BLaER1 treated with 17β-estradiol and CSF1 and Interleukin-3, amounts not matched to agents 10 nM and 100 nM (cell line): Measurements from ENCODE around the gene LGALS9.

ENCODE experiments used
- H3K27ac ChIP-seq, 11 experiments: shearing (Covaris generic); formaldehyde crosslinking; 2 replicates each; pipeline ENCODE4 v1.8.1; 2022
- H3K27me3 ChIP-seq, 11 experiments: shearing (Covaris generic); formaldehyde crosslinking; 2 replicates each; pipeline ENCODE4 v1.8.1; 2022
- H3K36me3 ChIP-seq, 11 experiments: shearing (Covaris generic); formaldehyde crosslinking; 2 replicates each; pipeline ENCODE4 v1.8.1; 2022
- H3K4me1 ChIP-seq, 10 experiments: shearing (Covaris generic); formaldehyde crosslinking; 2 replicates each; pipeline ENCODE4 v1.8.1; 2022
- H3K4me2 ChIP-seq, 11 experiments: shearing (Covaris generic); formaldehyde crosslinking; 2 replicates each; pipeline ENCODE4 v1.8.1; 2022
- H3K4me3 ChIP-seq, 10 experiments: shearing (Covaris generic); formaldehyde crosslinking; 2 replicates each; pipeline ENCODE4 v1.8.1; 2022
- H3K9ac ChIP-seq, 11 experiments: shearing (Covaris generic); formaldehyde crosslinking; 2 replicates each; pipeline ENCODE4 v1.8.1; 2022
- H3K9me3 ChIP-seq, 11 experiments: shearing (Covaris generic); formaldehyde crosslinking; replicated peaks in 1 of 11; 2 replicates each; pipeline ENCODE4 v1.8.1; 2022
- H4K20me1 ChIP-seq, 11 experiments: shearing (Covaris generic); formaldehyde crosslinking; 2 replicates each; pipeline ENCODE4 v1.8.1; 2022
- Cebpa-rat ChIP-seq, 11 experiments: shearing (Covaris generic); IDR thresholded peaks; 2 replicates each; pipeline ENCODE4 v1.8.1; 2022

The LGALS9 gene

GRCh38 chr17:27620721-27621120 is 10.3 kb upstream of the LGALS9 start:
- Histone ChIP-seq H3K4me2 (peak overlapping the region; percentile 31 to 73 (median 56); a peak in 21 of 22 replicates), H3K9me3 (peaks cover 0 to under 1% (median 0%) of the 10 kb centered on the region in 11 experiments; a peak in 1 of 22 replicates), H3K27ac (no peak overlapping the region)

GRCh38 chr17:27621536-27621935 is 9.5 kb upstream of the LGALS9 start:
- Histone ChIP-seq H3K9me3 (peaks cover 0 to 8% (median 5%) of the 10 kb centered on the region in 11 experiments; a peak in 8 of 22 replicates), H3K27ac (no peak overlapping the region), H3K27me3 (no peaks in the 10 kb centered on the region), H3K4me3 (no peak overlapping the region), H3K4me1 (peaks cover 12 to 49% (median 31%) of the 10 kb centered on the region in 10 experiments; a peak in 19 of 20 replicates), H4K20me1 (no peaks in the 10 kb centered on the region; a peak in 2 of 22 replicates), H3K4me2 (peak overlapping the region in 9 of 11 experiments; percentile 44 to 73 (median 56); a peak in 16 of 22 replicates), H3K36me3 (peaks cover 0 to 91% (median 36%) of the 10 kb centered on the region in 11 experiments; a peak in 14 of 22 replicates), H3K9ac (no peak overlapping the region)
- TF ChIP-seq Cebpa-rat (IDR thresholded peaks at IDR 0.05): no peak

More at GRCh38 chr17:27620721-27621120, 10.3 kb upstream of the LGALS9 start:
- H4K20me1 ChIP-seq: no peaks in the 10 kb centered on the region; a peak in 2 of 22 replicates
- no peaks in the 10 kb centered on the region for H3K27me3 ChIP-seq
- peaks cover 12 to 57% (median 35%) of the 10 kb centered on the region in 10 experiments; a peak in 19 of 20 replicates for H3K4me1 ChIP-seq
- H3K9ac ChIP-seq: peak overlapping the region in 2 of 11 experiments; percentile 9 to 30; a peak in 1 of 22 replicates
- H3K36me3 ChIP-seq: peaks cover 0 to 82% (median 31%) of the 10 kb centered on the region in 11 experiments; a peak in 14 of 22 replicates
- no peak overlapping the region for H3K4me3 ChIP-seq
- TF ChIP-seq Cebpa-rat (IDR thresholded peaks at IDR 0.05): no peak

GRCh38 chr17:27621942-27622559 is 8.9 kb upstream of the LGALS9 start:
- H3K27ac ChIP-seq: no peak overlapping the region
- no peak for TF ChIP-seq Cebpa-rat (IDR thresholded peaks at IDR 0.05)
- H3K4me2 ChIP-seq: peak overlapping the region in 7 of 11 experiments; percentile 44 to 65 (median 56); a peak in 11 of 22 replicates
- H3K9ac ChIP-seq: no peak overlapping the region
- H3K27me3 ChIP-seq: no peaks in the 10 kb centered on the region
- H3K4me3 ChIP-seq: no peak overlapping the region
- peaks cover 12 to 44% (median 26%) of the 10 kb centered on the region in 10 experiments; a peak in 19 of 20 replicates for H3K4me1 ChIP-seq
- peaks cover 0 to 13% (median 8%) of the 10 kb centered on the region in 11 experiments; a peak in 8 of 22 replicates for H3K9me3 ChIP-seq
- peaks cover 0 to 91% (median 37%) of the 10 kb centered on the region in 11 experiments; a peak in 14 of 22 replicates for H3K36me3 ChIP-seq
- H4K20me1 ChIP-seq: no peaks in the 10 kb centered on the region; a peak in 1 of 22 replicates

- H3K27me3 ChIP-seq: no peaks in the 10 kb centered on the region
- no peaks in the 10 kb centered on the region; a peak in 1 of 22 replicates for H4K20me1 ChIP-seq
- peaks cover 12 to 37% (median 21%) of the 10 kb centered on the region in 10 experiments; a peak in 19 of 20 replicates for H3K4me1 ChIP-seq
- no peak overlapping the region for H3K4me3 ChIP-seq
- peaks cover 0 to 13% (median 8%) of the 10 kb centered on the region in 11 experiments; a peak in 8 of 22 replicates for H3K9me3 ChIP-seq
- no peak for TF ChIP-seq Cebpa-rat (IDR thresholded peaks at IDR 0.05)
- H3K9ac ChIP-seq: no peak overlapping the region
- peaks cover 0 to 84% (median 27%) of the 10 kb centered on the region in 11 experiments; a peak in 13 of 22 replicates for H3K36me3 ChIP-seq
- no peak overlapping the region for H3K27ac ChIP-seq
- H3K4me2 ChIP-seq: peak overlapping the region in 4 of 11 experiments; percentile 54 to 62 (median 55); a peak in 5 of 22 replicates
These were observed 8.0 kb upstream of the LGALS9 start for GRCh38 chr17:27622986-27623385.

GRCh38 chr17:27623614-27624013 is 7.4 kb upstream of the LGALS9 start:
- peaks cover 15 to 37% (median 21%) of the 10 kb centered on the region in 10 experiments for H3K4me1 ChIP-seq
- no peak overlapping the region for H3K4me3 ChIP-seq
- peaks cover 0 to 78% (median 21%) of the 10 kb centered on the region in 11 experiments; a peak in 12 of 22 replicates for H3K36me3 ChIP-seq
- peaks cover 0 to 13% (median 8%) of the 10 kb centered on the region in 11 experiments; a peak in 8 of 22 replicates for H3K9me3 ChIP-seq
- no peaks in the 10 kb centered on the region for H3K27me3 ChIP-seq
- H3K27ac ChIP-seq: no peak overlapping the region
- peak overlapping the region in 1 of 11 experiments; percentile 12; a peak in 1 of 22 replicates for H3K4me2 ChIP-seq
- H4K20me1 ChIP-seq: no peaks in the 10 kb centered on the region; a peak in 1 of 22 replicates
- no peak overlapping the region for H3K9ac ChIP-seq
- TF ChIP-seq Cebpa-rat (IDR thresholded peaks at IDR 0.05): no peak

- H3K4me1 ChIP-seq: peaks cover 16 to 44% (median 26%) of the 10 kb centered on the region in 10 experiments
- H3K4me2 ChIP-seq: no peak overlapping the region
- H3K27ac ChIP-seq: no peak overlapping the region
- no peak overlapping the region for H3K4me3 ChIP-seq
- no peak for TF ChIP-seq Cebpa-rat (IDR thresholded peaks at IDR 0.05)
- H3K9ac ChIP-seq: no peak overlapping the region
- no peaks in the 10 kb centered on the region for H3K27me3 ChIP-seq
- H4K20me1 ChIP-seq: no peaks in the 10 kb centered on the region; a peak in 1 of 22 replicates
- H3K9me3 ChIP-seq: peaks cover 0 to 13% (median 8%) of the 10 kb centered on the region in 11 experiments; a peak in 8 of 22 replicates
- peaks cover 0 to 71% (median 21%) of the 10 kb centered on the region in 11 experiments; a peak in 11 of 22 replicates for H3K36me3 ChIP-seq
These were observed 6.4 kb upstream of the LGALS9 start for GRCh38 chr17:27624539-27624938.

- no peaks in the 10 kb centered on the region; a peak in 1 of 22 replicates for H4K20me1 ChIP-seq
These were observed 5.1 kb upstream of the LGALS9 start for GRCh38 chr17:27625856-27626255.

GRCh38 chr17:27627514-27627913 is 3.5 kb upstream of the LGALS9 start:
- H3K4me2 ChIP-seq: no peak overlapping the region
- H3K36me3 ChIP-seq: peaks cover 0 to 43% (median 21%) of the 10 kb centered on the region in 11 experiments; a peak in 10 of 22 replicates
- H4K20me1 ChIP-seq: no peaks in the 10 kb centered on the region; a peak in 1 of 22 replicates
- peaks cover 19 to 42% (median 29%) of the 10 kb centered on the region in 10 experiments for H3K4me1 ChIP-seq
- TF ChIP-seq Cebpa-rat (IDR thresholded peaks at IDR 0.05): no peak
- no peak overlapping the region for H3K4me3 ChIP-seq
- peaks cover 0 to 13% (median 8%) of the 10 kb centered on the region in 11 experiments; a peak in 8 of 22 replicates for H3K9me3 ChIP-seq
- H3K27ac ChIP-seq: no peak overlapping the region
- no peaks in the 10 kb centered on the region for H3K27me3 ChIP-seq
- no peak overlapping the region for H3K9ac ChIP-seq

More at GRCh38 chr17:27625856-27626255, 5.1 kb upstream of the LGALS9 start:
- peaks cover 0 to 58% (median 21%) of the 10 kb centered on the region in 11 experiments; a peak in 10 of 22 replicates for H3K36me3 ChIP-seq
- H3K4me3 ChIP-seq: no peak overlapping the region
- H3K9me3 ChIP-seq: peaks cover 0 to 13% (median 8%) of the 10 kb centered on the region in 11 experiments; a peak in 8 of 22 replicates
- H3K27ac ChIP-seq: no peak overlapping the region
- H3K4me1 ChIP-seq: peaks cover 22 to 43% (median 29%) of the 10 kb centered on the region in 10 experiments
- no peaks in the 10 kb centered on the region for H3K27me3 ChIP-seq
- H3K9ac ChIP-seq: no peak overlapping the region
- TF ChIP-seq Cebpa-rat (IDR thresholded peaks at IDR 0.05): no peak
- H3K4me2 ChIP-seq: no peak overlapping the region
